GM23338 (cell line): Measurements from ENCODE around the gene ZNF326. TPM values are rescaled to one million over a fixed set of nuclear protein-coding genes. Genes with fewer than 3 reads are reported as not detected.

ENCODE experiments used
- ATAC-seq: fragments of 200-7000 bp; cut with Tn5 transposase; 3 replicates; pipeline ENCODE4 v1.9.1; 2020
- DNase-seq: peaks from one replicate; pipeline ENCODE4 v3.0.0-alpha.2; 2015; ENCODE audit warnings: low spot score
- H2AFZ ChIP-seq: fragments of 200-600 bp; sonication (generic); 2 replicates; pipeline ENCODE4 v1.8.0; 2016; ENCODE audit warnings: antibody characterized with exemption, mild to moderate bottlenecking, moderate library complexity
- H3F3A ChIP-seq: fragments of 200-600 bp; sonication (generic); replicated peaks from 2 replicates; pipeline ENCODE4 v1.8.0; 2017; ENCODE audit warnings: antibody characterized with exemption, mixed run types, low read depth
- H3K27ac ChIP-seq: fragments of 200-600 bp; sonication (generic); 2 replicates; pipeline ENCODE4 v1.6.1; 2016; ENCODE audit warnings: low read depth
- H3K27me3 ChIP-seq: fragments of 200-600 bp; sonication (generic); 2 replicates; pipeline ENCODE4 v1.8.0; 2016; ENCODE audit warnings: mild to moderate bottlenecking, mixed run types, moderate library complexity; ENCODE audit not compliant: insufficient read depth
- H3K36me3 ChIP-seq: fragments of 200-600 bp; sonication (generic); 2 replicates; pipeline ENCODE4 v1.8.0; 2016; ENCODE audit warnings: mild to moderate bottlenecking; ENCODE audit not compliant: insufficient read depth
- H3K4me1 ChIP-seq: fragments of 200-600 bp; sonication (generic); 2 replicates; pipeline ENCODE4 v1.8.0; 2016; ENCODE audit warnings: mild to moderate bottlenecking, moderate library complexity; ENCODE audit not compliant: insufficient read depth
- H3K4me2 ChIP-seq: fragments of 200-600 bp; sonication (generic); 2 replicates; pipeline ENCODE4 v1.7.1; 2017; ENCODE audit warnings: mixed run types
- H3K4me3 ChIP-seq: fragments of 200-600 bp; sonication (generic); 2 replicates; pipeline ENCODE4 v1.6.1; 2016; ENCODE audit warnings: mixed run types
- H3K79me2 ChIP-seq: fragments of 200-600 bp; sonication (generic); replicated peaks from 2 replicates; pipeline ENCODE4 v1.8.0; 2017; ENCODE audit warnings: mild to moderate bottlenecking; ENCODE audit not compliant: insufficient read depth
- H3K9me2 ChIP-seq: fragments of 200-600 bp; sonication (generic); 2 replicates; pipeline ENCODE4 v1.8.0; 2017; ENCODE audit not compliant: insufficient read depth
- H4K20me1 ChIP-seq: fragments of 200-600 bp; sonication (generic); replicated peaks from 2 replicates; pipeline ENCODE4 v1.8.0; 2017; ENCODE audit warnings: mild to moderate bottlenecking; ENCODE audit not compliant: insufficient read depth
- H3K27ac Mint-ChIP-seq: 2 replicates; pipeline ENCODE4 v1.8.0; 2020; ENCODE audit warnings: inconsistent platforms, mild to moderate bottlenecking, moderate library complexity, mixed read lengths
- H3K27me3 Mint-ChIP-seq: 3 replicates; pipeline ENCODE4 v1.8.0; 2022; ENCODE audit warnings: low read depth, mild to moderate bottlenecking, moderate library complexity, mixed read lengths, inconsistent platforms; ENCODE audit not compliant: insufficient read depth, poor library complexity
- H3K36me3 Mint-ChIP-seq: 3 replicates; pipeline ENCODE4 v1.8.0; 2021; ENCODE audit warnings: low read depth, mild to moderate bottlenecking, inconsistent platforms, moderate library complexity, mixed read lengths
- H3K4me1 Mint-ChIP-seq: 3 replicates; pipeline ENCODE4 v1.8.0; 2020; ENCODE audit warnings: mild to moderate bottlenecking, inconsistent platforms, mixed read lengths
- H3K4me3 Mint-ChIP-seq: 3 replicates; pipeline ENCODE4 v1.8.0; 2021; ENCODE audit warnings: moderate library complexity, mild to moderate bottlenecking, inconsistent platforms, mixed read lengths
- H3K9me3 Mint-ChIP-seq: 3 replicates; pipeline ENCODE4 v1.8.0; 2020; ENCODE audit warnings: moderate library complexity, mild to moderate bottlenecking, inconsistent platforms, mixed read lengths
- CREB1 ChIP-seq: fragments of 250-450 bp; sonication (Bioruptor Pico); IDR thresholded peaks from 2 replicates; pipeline ENCODE4 v1.5.0; 2020; ENCODE audit warnings: low read depth, mild to moderate bottlenecking, moderate library complexity
- EZH2 ChIP-seq: fragments of 200-600 bp; sonication (generic); IDR thresholded peaks from one replicate; pipeline ENCODE4 v1.8.0; 2017; ENCODE audit warnings: antibody characterized with exemption, mild to moderate bottlenecking, low read depth; ENCODE audit not compliant: unreplicated experiment
- EZH2phosphoT487 ChIP-seq: fragments of 200-600 bp; sonication (generic); IDR thresholded peaks from one replicate; pipeline ENCODE4 v1.8.1; 2018; ENCODE audit warnings: antibody characterized with exemption; ENCODE audit not compliant: unreplicated experiment
- JUNB ChIP-seq: IDR thresholded peaks from one replicate; pipeline ENCODE4 v1.6.1; 2016; ENCODE audit warnings: antibody characterized with exemption; ENCODE audit not compliant: unreplicated experiment
- NANOG ChIP-seq: IDR thresholded peaks from 2 replicates; pipeline ENCODE4 v1.6.1; 2016; ENCODE audit warnings: antibody characterized with exemption, borderline replicate concordance
- POLR2AphosphoS5 ChIP-seq: IDR thresholded peaks from 2 replicates; pipeline ENCODE4 v1.6.1; 2016; ENCODE audit warnings: antibody characterized with exemption, low read depth
- STAT1 ChIP-seq: IDR thresholded peaks from one replicate; pipeline ENCODE4 v1.6.1; 2016; ENCODE audit warnings: antibody characterized with exemption; ENCODE audit not compliant: unreplicated experiment
- ZNF114 ChIP-seq: fragments of 250-450 bp; sonication (Bioruptor Pico); IDR thresholded peaks from 2 replicates; pipeline ENCODE4 v1.5.0; 2020; ENCODE audit warnings: mild to moderate bottlenecking, moderate library complexity
- ZNF331 ChIP-seq: fragments of 250-450 bp; sonication (Bioruptor Pico); IDR thresholded peaks from 2 replicates; pipeline ENCODE4 v1.5.0; 2020; ENCODE audit warnings: low read depth, mild to moderate bottlenecking, moderate library complexity
- polyA plus RNA-seq: library from polyadenylated mRNA; unstranded; fragments of >200 nt; fragmentation: Nextera tagmentation; extraction: Ambion mirVana; gene quantifications from 2 replicates; pipeline ENCODE4 v1.2.1, GENCODE V29; 2016
- total RNA-seq: library from RNA; depleted of rRNA; stranded (reverse); fragments of >200 nt; shearing (Covaris generic); gene quantifications from 2 replicates; pipeline ENCODE4 v1.2.3, GENCODE V29; 2014
- TF ChIP-seq, protein P1 (sequence below), 2 experiments: fragments of 200-600 bp in 1 of 2; sonication (generic) in 1 of 2; conservative IDR thresholded peaks; 2 replicates each; pipeline versions ENCODE4 v1.5.1 to v1.6.1; 2016 to 2017; ENCODE audit warnings: antibody characterized with exemption in 2 of 2, low read depth in 2 of 2, mild to moderate bottlenecking in 2 of 2, moderate library complexity in 1 of 2
- TF ChIP-seq, protein P2 (sequence below): IDR thresholded peaks from 2 replicates; pipeline ENCODE4 v1.6.1; 2016; ENCODE audit warnings: antibody characterized with exemption
- TF ChIP-seq, protein P3 (sequence below): fragments of 250-450 bp; sonication (Bioruptor Pico); IDR thresholded peaks from 2 replicates; pipeline ENCODE4 v1.5.0; 2020; ENCODE audit warnings: mild to moderate bottlenecking, moderate library complexity
- TF ChIP-seq, protein P4 (sequence below): IDR thresholded peaks from one replicate; pipeline ENCODE4 v1.6.1; 2018; ENCODE audit warnings: antibody characterized with exemption; ENCODE audit not compliant: unreplicated experiment

ZNF326 gene
- total and polyA plus RNA-seq, 2 experiments from 2014 or later: 28.6 to 35.1 TPM

DNA sequence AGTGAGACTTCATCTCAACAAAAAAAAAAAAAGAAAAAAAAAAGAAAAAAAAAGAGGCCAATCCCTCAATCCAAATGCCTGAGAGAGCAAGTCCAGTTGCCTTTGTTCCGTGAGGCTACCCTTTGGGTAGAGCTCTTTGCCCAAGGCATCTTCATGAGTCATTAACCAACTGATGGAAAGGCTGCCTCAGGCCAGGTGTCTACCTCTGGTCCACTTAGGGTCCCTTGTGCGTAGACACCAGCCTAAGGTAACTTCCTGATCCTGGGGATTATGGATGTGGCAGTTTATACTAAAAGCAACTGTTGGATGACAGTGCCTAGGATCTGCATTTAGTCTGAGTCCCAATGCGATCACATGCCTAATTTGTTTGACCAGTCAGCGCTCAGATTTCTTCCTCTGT is 20.7 kb upstream of the ZNF326 start:
- Histone ChIP-seq H3K4me1 (no peaks in the 10 kb centered on the region; the same call in 1 of the 2 replicates), H3F3A (no peaks in the 10 kb centered on the region), H3K36me3 (no peaks in the 10 kb centered on the region), H3K79me2 (no peaks in the 10 kb centered on the region), H2AFZ (no peak overlapping the region), H3K9me2 (no peaks in the 10 kb centered on the region; the same call in 1 of the 2 replicates), H3K27ac (no peak overlapping the region), H3K27me3 (no peaks in the 10 kb centered on the region), H4K20me1 (no peaks in the 10 kb centered on the region), H3K4me2 (no peak overlapping the region), H3K4me3 (no peak overlapping the region)
- no peaks in the 10 kb centered on the region for H3K36me3 Mint-ChIP-seq
- no peak for TF ChIP-seq JUNB
- TF ChIP-seq STAT1: no peak
- no peak for TF ChIP-seq EZH2phosphoT487
- no peak for TF ChIP-seq ZNF114 (CRISPR knock-in tag)
- TF ChIP-seq, protein P1, sequence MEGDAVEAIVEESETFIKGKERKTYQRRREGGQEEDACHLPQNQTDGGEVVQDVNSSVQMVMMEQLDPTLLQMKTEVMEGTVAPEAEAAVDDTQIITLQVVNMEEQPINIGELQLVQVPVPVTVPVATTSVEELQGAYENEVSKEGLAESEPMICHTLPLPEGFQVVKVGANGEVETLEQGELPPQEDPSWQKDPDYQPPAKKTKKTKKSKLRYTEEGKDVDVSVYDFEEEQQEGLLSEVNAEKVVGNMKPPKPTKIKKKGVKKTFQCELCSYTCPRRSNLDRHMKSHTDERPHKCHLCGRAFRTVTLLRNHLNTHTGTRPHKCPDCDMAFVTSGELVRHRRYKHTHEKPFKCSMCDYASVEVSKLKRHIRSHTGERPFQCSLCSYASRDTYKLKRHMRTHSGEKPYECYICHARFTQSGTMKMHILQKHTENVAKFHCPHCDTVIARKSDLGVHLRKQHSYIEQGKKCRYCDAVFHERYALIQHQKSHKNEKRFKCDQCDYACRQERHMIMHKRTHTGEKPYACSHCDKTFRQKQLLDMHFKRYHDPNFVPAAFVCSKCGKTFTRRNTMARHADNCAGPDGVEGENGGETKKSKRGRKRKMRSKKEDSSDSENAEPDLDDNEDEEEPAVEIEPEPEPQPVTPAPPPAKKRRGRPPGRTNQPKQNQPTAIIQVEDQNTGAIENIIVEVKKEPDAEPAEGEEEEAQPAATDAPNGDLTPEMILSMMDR (conservative IDR thresholded peaks at IDR 0.05; ENCODE audit: low read depth in 2 of 2): no peak
- TF ChIP-seq, protein P2, sequence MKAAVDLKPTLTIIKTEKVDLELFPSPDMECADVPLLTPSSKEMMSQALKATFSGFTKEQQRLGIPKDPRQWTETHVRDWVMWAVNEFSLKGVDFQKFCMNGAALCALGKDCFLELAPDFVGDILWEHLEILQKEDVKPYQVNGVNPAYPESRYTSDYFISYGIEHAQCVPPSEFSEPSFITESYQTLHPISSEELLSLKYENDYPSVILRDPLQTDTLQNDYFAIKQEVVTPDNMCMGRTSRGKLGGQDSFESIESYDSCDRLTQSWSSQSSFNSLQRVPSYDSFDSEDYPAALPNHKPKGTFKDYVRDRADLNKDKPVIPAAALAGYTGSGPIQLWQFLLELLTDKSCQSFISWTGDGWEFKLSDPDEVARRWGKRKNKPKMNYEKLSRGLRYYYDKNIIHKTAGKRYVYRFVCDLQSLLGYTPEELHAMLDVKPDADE: no peak
- TF ChIP-seq, protein P3, sequence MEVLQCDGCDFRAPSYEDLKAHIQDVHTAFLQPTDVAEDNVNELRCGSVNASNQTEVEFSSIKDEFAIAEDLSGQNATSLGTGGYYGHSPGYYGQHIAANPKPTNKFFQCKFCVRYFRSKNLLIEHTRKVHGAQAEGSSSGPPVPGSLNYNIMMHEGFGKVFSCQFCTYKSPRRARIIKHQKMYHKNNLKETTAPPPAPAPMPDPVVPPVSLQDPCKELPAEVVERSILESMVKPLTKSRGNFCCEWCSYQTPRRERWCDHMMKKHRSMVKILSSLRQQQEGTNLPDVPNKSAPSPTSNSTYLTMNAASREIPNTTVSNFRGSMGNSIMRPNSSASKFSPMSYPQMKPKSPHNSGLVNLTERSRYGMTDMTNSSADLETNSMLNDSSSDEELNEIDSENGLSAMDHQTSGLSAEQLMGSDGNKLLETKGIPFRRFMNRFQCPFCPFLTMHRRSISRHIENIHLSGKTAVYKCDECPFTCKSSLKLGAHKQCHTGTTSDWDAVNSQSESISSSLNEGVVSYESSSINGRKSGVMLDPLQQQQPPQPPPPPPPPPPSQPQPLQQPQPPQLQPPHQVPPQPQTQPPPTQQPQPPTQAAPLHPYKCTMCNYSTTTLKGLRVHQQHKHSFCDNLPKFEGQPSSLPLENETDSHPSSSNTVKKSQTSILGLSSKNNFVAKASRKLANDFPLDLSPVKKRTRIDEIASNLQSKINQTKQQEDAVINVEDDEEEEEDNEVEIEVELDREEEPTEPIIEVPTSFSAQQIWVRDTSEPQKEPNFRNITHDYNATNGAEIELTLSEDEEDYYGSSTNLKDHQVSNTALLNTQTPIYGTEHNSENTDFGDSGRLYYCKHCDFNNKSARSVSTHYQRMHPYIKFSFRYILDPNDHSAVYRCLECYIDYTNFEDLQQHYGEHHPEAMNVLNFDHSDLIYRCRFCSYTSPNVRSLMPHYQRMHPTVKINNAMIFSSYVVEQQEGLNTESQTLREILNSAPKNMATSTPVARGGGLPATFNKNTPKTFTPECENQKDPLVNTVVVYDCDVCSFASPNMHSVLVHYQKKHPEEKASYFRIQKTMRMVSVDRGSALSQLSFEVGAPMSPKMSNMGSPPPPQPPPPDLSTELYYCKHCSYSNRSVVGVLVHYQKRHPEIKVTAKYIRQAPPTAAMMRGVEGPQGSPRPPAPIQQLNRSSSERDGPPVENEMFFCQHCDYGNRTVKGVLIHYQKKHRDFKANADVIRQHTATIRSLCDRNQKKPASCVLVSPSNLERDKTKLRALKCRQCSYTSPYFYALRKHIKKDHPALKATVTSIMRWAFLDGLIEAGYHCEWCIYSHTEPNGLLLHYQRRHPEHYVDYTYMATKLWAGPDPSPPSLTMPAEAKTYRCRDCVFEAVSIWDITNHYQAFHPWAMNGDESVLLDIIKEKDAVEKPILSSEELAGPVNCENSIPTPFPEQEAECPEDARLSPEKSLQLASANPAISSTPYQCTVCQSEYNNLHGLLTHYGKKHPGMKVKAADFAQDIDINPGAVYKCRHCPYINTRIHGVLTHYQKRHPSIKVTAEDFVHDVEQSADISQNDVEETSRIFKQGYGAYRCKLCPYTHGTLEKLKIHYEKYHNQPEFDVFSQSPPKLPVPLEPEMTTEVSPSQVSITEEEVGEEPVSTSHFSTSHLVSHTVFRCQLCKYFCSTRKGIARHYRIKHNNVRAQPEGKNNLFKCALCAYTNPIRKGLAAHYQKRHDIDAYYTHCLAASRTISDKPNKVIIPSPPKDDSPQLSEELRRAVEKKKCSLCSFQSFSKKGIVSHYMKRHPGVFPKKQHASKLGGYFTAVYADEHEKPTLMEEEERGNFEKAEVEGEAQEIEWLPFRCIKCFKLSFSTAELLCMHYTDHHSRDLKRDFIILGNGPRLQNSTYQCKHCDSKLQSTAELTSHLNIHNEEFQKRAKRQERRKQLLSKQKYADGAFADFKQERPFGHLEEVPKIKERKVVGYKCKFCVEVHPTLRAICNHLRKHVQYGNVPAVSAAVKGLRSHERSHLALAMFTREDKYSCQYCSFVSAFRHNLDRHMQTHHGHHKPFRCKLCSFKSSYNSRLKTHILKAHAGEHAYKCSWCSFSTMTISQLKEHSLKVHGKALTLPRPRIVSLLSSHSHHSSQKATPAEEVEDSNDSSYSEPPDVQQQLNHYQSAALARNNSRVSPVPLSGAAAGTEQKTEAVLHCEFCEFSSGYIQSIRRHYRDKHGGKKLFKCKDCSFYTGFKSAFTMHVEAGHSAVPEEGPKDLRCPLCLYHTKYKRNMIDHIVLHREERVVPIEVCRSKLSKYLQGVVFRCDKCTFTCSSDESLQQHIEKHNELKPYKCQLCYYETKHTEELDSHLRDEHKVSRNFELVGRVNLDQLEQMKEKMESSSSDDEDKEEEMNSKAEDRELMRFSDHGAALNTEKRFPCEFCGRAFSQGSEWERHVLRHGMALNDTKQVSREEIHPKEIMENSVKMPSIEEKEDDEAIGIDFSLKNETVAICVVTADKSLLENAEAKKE: no peak
- TF ChIP-seq, protein P4, sequence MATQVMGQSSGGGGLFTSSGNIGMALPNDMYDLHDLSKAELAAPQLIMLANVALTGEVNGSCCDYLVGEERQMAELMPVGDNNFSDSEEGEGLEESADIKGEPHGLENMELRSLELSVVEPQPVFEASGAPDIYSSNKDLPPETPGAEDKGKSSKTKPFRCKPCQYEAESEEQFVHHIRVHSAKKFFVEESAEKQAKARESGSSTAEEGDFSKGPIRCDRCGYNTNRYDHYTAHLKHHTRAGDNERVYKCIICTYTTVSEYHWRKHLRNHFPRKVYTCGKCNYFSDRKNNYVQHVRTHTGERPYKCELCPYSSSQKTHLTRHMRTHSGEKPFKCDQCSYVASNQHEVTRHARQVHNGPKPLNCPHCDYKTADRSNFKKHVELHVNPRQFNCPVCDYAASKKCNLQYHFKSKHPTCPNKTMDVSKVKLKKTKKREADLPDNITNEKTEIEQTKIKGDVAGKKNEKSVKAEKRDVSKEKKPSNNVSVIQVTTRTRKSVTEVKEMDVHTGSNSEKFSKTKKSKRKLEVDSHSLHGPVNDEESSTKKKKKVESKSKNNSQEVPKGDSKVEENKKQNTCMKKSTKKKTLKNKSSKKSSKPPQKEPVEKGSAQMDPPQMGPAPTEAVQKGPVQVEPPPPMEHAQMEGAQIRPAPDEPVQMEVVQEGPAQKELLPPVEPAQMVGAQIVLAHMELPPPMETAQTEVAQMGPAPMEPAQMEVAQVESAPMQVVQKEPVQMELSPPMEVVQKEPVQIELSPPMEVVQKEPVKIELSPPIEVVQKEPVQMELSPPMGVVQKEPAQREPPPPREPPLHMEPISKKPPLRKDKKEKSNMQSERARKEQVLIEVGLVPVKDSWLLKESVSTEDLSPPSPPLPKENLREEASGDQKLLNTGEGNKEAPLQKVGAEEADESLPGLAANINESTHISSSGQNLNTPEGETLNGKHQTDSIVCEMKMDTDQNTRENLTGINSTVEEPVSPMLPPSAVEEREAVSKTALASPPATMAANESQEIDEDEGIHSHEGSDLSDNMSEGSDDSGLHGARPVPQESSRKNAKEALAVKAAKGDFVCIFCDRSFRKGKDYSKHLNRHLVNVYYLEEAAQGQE: no peak
- TF ChIP-seq EZH2: no peak
- no peak for TF ChIP-seq POLR2AphosphoS5
- TF ChIP-seq ZNF331: no peak
- TF ChIP-seq NANOG: no peak
- TF ChIP-seq CREB1: no peak
- no peak for DNase-seq
- no peaks in the 10 kb centered on the region for H3K27me3 Mint-ChIP-seq
- H3K9me3 Mint-ChIP-seq: no peaks in the 10 kb centered on the region
- H3K4me1 Mint-ChIP-seq: no peaks in the 10 kb centered on the region
- no peak for ATAC-seq
- H3K4me3 Mint-ChIP-seq: no peak overlapping the region
- no peak overlapping the region for H3K27ac Mint-ChIP-seq
